ENCODE measurements around the gene CPAMD8. TPM values are rescaled to one million over a fixed set of nuclear protein-coding genes. Genes with fewer than 3 reads are reported as not detected.

The CPAMD8 gene
- total and polyA plus RNA-seq, 9 donors: 2.4 to 13.0 (median 7.9) TPM

GRCh38 chr19:16856091-16856490, 170.5 kb downstream of the CPAMD8 start:
- Histone ChIP-seq H3K27me3 (no peaks in the 10 kb centered on the region), H3K4me3 (no peak overlapping the region), H3K36me3 (no peaks in the 10 kb centered on the region), H3K9me3 (no peaks in the 10 kb centered on the region), H3K27ac (no peak overlapping the region), H3K4me1 (ENCODE audit: insufficient read depth) (no peaks in the 10 kb centered on the region)
- no peak for DNase-seq
- 88 to 96% (median 89%) methylated on average over 9 of the region's 9 CpGs for WGBS, 3 donors
- intact Hi-C loops (cut with DNase I): no loop called here
- TF ChIP-seq EP300 (IDR thresholded peaks at IDR 0.05): no peak
- no peak for TF ChIP-seq POLR2A (IDR thresholded peaks at IDR 0.05)
- TF ChIP-seq CTCF (IDR thresholded peaks at IDR 0.05): no peak

GRCh38 chr19:16853066-16853465, 173.5 kb downstream of the CPAMD8 start:
- Histone ChIP-seq H3K4me1 (ENCODE audit: insufficient read depth) (no peaks in the 10 kb centered on the region), H3K27me3 (no peaks in the 10 kb centered on the region), H3K4me3 (no peak overlapping the region), H3K27ac (no peak overlapping the region), H3K9me3 (no peaks in the 10 kb centered on the region), H3K36me3 (no peaks in the 10 kb centered on the region)
- no peak for DNase-seq
- intact Hi-C loops (cut with DNase I): no loop called here
- TF ChIP-seq POLR2A (IDR thresholded peaks at IDR 0.05): no peak
- no peak for TF ChIP-seq CTCF (IDR thresholded peaks at IDR 0.05)
- TF ChIP-seq EP300 (IDR thresholded peaks at IDR 0.05): no peak
- WGBS, 3 donors: 88 to 93% (median 91%) methylated on average over 7 of the region's 7 CpGs

- 88 to 89% (median 89%) methylated on average over 30 to 33 of the region's 33 CpGs for WGBS, 3 donors
- intact Hi-C loops (cut with DNase I): no loop called here
- H3K27me3 ChIP-seq: no peaks in the 10 kb centered on the region
- TF ChIP-seq CTCF (IDR thresholded peaks at IDR 0.05): no peak
- no peak for TF ChIP-seq POLR2A (IDR thresholded peaks at IDR 0.05)
- no peak for TF ChIP-seq EP300 (IDR thresholded peaks at IDR 0.05)
- H3K4me3 ChIP-seq: no peak overlapping the region
- H3K36me3 ChIP-seq: no peaks in the 10 kb centered on the region
- H3K9me3 ChIP-seq: no peaks in the 10 kb centered on the region
- no peaks in the 10 kb centered on the region for H3K4me1 ChIP-seq (ENCODE audit: insufficient read depth)
- H3K27ac ChIP-seq: no peak overlapping the region
- DNase-seq: no peak
These were observed 175.4 kb downstream of the CPAMD8 start for GRCh38 chr19:16851031-16851712.

GRCh38 chr19:16850133-16850532, 176.5 kb downstream of the CPAMD8 start:
- no peaks in the 10 kb centered on the region for H3K4me1 ChIP-seq (ENCODE audit: insufficient read depth)
- H3K36me3 ChIP-seq: no peaks in the 10 kb centered on the region
- H3K9me3 ChIP-seq: no peaks in the 10 kb centered on the region
- no peaks in the 10 kb centered on the region for H3K27me3 ChIP-seq
- TF ChIP-seq CTCF (IDR thresholded peaks at IDR 0.05) (no peak), POLR2A (IDR thresholded peaks at IDR 0.05) (no peak), EP300 (IDR thresholded peaks at IDR 0.05) (no peak)
- DNase-seq: no peak
- no peak overlapping the region for H3K4me3 ChIP-seq
- 93 to 98% (median 97%) methylated on average over 4 of the region's 4 CpGs for WGBS, 3 donors
- intact Hi-C loops (cut with DNase I): no loop called here
- H3K27ac ChIP-seq: no peak overlapping the region

All from ovary (tissue), 9 donors.